HG02973 (cell line): ENCODE data around the gene AGXT.

Experiments used
- ATAC-seq: cut with Tn5 transposase; IDR thresholded peaks from one replicate; pipeline ENCODE4 v1.9.1; 2021; ENCODE audit warnings: moderate library complexity; ENCODE audit not compliant: unreplicated experiment

The AGXT gene

DNA sequence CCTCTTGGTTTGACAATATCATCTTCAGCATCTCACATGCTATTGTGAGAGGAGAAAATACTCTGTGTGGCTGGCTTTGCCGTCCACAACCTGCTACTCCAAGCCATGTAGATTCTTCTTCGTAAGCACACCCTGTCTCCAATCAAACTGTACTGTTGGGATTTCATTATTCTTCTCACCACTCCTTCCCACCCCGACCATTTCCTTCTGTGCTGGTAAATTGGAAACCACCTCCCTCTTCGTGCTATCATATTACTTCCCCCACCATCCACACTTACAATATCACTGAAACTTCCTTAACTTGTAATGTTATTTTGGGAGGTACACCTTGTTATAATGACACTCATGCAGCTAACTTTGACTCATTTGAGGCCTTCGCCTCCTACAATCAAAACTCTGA lies 3.2 kb upstream of the AGXT start:
- ATAC-seq: no peak

DNA sequence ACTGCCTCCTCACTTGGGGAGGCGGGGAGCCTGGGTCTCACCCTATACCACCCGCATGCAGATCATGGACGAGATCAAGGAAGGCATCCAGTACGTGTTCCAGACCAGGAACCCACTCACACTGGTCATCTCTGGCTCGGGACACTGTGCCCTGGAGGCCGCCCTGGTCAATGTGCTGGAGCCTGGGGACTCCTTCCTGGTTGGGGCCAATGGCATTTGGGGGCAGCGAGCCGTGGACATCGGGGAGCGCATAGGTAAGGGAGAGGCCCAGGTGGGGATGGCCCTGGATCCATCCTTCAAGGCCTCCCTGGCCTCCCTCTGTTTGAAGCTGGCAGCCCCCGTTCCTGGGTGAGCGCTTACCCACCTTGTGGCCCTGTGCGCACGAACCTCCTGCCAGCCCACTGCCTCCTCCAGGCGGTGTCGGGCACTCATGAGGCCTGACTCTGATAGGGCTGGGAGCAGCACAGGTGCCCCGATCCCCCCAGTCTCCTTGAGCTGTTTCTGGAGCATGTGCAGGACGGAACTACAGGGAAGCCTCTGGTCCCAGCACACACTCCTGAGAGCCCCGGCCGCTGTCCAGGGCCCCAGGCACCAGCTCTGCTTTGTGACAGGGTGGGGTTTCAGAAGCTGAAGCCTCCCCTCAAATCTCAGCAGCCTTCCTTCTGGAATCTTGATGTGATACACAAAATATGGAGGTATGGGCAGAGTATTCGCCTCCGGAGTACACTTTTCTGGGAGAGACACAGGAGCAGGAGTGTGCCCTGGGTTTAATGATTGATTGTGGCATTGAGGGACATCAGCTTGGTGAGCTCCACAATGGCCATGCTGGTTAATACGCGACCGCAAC lies 708 bp downstream of the AGXT start:
- no peak for ATAC-seq

DNA sequence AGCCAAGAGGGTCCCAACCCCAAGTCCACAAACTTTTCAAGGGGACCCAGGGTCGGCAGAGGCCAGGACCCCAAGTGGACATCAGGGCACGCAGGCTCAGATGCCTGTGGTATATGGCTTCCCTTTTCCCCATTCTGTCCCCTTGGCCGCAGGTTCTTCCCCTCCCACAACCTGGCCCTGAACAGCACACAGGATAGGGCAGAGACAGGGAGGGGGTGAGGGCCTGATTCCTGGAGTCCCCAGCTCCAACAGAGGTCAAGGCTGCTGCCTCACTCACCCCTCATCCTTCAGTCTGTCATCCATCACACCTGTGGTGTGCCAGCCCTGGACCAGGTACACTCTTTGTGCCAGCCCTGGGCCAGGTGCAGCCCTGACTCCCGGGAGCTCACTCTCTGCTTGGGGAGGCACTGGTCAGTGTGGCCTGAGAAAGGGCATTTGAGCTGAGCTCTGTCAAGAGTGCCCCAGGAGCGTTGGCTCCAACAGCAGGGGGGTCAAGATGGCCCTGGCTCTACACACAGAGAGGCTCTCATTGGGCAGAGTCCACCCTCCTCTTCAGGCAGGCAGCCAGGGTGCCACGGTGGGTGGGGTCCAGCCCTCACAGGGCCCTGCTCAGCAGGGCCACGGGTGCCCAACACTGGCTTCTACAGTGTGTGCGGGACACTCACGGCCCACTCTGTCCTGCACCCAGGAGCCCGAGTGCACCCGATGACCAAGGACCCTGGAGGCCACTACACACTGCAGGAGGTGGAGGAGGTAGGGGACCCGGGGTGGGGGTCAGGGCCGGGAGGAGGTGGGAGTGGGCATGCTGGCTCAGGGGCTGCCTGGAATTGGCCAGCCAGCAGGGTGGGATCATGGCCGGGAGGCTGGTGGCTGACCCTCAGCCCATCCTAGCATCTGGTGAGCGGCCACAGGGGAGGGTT lies 1.6 kb downstream of the AGXT start:
- no peak for ATAC-seq

DNA sequence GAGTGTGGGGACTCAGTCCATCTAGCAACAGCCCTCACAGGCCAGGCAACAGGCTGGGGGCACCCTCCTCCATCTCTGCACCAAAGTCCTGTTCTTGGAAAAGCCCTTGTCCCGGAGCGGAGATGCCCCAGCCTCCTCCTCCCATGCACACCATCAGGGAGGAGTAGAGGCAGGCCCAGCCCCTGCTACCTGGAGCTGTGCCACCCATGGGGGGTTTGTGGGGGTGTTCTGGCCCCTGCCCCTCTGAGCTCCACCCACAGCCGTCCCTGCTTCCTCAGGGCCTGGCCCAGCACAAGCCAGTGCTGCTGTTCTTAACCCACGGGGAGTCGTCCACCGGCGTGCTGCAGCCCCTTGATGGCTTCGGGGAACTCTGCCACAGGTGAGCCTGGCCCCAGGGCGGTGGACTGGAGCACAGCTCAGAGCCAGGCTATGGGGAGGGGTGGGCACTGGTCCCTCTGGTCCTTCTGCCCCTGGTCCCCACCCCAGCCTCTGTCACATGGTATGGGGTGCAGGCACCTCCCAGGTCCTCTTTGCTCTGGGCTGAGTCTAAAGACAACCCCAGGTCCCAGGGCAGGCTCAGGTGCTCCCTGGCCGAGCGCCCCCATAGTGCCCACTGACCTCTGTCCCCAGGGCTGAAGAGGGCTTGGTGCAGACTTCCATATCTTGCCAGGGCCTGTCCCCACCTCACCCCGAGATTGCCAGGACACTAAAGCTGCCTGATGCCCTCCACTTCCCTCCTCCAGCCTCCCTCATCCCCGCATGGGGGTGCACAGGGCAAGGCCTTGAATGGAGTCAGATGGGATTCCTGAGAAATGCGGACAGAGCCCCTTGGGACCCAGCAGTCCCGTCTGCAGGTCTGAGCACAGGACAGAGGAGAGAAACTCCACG lies 2.7 kb downstream of the AGXT start:
- ATAC-seq: no peak

DNA sequence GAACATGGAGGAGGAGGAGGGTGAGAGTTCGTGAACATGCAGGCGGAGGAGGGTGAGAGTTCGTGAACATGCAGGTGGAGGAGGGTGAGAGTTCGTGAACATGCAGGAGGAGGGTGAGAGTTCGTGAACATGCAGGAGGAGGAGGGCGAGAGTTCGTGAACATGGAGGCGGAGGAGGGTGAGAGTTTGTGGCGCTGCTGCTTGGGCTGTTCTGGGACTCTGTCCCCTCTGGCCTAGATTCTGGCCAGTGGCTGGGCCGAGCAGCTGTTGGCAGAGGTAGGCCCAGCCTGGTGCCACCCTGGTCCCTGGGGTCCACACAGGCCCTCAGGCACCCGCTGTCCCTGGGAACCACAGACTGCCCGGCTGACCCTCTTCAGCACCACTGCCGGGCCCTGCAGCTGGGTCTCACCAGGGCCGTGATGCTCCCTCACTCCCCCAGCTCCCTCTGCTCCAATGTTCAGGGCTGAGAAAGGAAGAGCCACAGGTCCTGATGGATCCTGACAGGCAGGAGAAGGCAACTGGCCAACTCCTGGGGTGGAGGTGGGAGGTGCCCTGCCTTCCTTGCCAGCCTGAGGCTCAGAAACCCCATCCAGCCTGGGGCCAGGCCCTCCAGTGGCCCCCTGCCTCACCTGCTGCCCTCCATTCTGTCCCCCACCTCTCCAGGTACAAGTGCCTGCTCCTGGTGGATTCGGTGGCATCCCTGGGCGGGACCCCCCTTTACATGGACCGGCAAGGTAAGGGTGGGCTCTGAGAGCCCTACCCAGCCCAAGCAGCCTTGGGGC lies 3.9 kb downstream of the AGXT start:
- ATAC-seq: no peak

DNA sequence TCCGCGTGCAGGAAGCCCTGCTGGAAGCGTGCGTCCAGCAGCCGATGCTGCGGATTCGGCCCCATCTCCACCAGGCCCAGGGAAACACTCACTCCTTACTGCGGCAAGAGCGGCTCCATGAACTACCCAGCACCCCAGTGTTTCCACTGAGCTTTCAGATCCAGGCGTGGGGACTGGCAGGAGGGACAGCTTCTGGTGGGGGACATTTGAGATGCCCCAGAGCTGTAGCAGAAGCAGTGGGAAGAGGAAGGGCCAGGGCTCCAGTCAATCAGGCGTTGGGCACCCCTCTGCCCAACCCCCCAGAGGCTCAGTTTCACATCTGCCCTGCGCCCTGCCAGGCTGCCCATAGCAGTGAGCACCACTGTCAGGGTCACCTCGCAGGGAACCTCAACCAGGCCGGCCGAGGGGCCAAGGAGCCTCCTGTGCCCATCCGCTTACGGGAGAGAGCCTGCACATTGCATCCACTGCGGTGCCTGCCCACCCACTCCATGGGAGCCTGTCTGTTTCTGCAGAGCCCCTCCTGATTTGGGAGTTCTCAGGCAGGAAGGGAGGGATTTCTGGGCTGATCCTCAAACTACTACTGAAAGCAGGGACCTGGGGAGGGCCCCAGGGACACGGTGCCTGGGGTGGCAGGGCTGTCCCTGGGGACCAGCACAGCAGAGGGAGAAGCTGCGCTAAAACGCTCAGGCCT lies 4.6 kb downstream of the AGXT start:
- ATAC-seq: no peak

DNA sequence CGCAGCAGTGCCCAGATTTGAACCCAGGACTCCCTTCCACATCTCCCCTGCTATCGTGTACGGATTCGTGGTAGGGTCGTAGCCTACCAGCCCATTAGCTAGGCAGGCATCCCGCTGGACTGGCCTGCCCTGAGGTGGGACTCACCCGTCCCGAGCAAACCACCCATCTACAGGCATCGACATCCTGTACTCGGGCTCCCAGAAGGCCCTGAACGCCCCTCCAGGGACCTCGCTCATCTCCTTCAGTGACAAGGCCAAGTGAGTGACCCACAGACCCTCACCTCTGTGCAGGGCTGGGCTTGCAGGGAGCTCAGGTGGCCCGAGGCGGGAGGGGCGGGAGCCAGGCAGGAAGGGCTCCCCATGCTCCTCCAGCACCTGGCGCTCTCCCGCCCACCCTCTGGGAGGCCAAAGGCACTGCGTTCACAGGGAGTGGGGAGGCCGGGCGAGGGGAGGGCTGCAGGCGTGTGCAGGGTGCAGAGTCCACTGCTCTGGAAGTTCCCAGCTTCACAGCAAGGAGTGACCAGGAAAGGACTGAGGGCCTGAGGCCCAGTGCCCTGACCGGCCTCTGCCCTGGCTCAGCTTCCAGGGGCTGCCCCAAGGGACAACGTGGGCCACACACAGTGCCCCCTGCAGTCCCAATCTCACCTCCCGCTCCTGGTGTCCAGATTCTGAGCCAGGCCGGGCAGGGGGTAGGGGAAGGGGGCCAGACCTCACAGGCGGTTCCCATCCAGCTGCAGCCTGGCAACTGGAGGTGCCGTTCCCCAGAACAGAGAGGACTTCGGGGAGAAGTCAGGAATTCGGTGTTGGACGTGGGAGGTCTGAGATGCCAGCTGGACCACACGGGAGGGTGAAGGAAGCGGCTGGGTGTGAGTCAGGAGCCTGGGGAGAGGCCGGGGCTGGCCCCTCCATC lies 5.4 kb downstream of the AGXT start:
- no peak for ATAC-seq

DNA sequence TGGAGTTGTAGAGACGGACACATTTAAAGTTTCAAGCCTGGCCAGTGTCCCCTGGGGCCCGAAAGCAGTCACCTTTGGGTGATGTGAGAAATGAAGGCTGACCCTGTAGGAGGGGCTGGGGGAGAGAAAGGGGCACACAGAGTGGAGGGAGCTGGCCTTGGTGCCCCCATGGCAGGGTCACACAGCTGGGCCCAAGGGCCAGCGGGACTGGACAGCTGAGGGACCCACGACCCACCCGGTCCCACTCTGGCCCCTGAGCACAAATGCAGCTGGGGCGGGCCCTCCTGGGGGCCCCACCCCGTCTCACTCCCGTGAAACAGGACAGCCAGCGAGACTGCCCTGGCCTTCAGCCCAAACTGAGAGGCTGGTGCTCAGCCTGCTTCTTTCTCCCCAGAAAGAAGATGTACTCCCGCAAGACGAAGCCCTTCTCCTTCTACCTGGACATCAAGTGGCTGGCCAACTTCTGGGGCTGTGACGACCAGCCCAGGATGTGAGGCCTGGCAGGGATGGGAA lies 6.1 kb downstream of the AGXT start:
- no peak for ATAC-seq

DNA sequence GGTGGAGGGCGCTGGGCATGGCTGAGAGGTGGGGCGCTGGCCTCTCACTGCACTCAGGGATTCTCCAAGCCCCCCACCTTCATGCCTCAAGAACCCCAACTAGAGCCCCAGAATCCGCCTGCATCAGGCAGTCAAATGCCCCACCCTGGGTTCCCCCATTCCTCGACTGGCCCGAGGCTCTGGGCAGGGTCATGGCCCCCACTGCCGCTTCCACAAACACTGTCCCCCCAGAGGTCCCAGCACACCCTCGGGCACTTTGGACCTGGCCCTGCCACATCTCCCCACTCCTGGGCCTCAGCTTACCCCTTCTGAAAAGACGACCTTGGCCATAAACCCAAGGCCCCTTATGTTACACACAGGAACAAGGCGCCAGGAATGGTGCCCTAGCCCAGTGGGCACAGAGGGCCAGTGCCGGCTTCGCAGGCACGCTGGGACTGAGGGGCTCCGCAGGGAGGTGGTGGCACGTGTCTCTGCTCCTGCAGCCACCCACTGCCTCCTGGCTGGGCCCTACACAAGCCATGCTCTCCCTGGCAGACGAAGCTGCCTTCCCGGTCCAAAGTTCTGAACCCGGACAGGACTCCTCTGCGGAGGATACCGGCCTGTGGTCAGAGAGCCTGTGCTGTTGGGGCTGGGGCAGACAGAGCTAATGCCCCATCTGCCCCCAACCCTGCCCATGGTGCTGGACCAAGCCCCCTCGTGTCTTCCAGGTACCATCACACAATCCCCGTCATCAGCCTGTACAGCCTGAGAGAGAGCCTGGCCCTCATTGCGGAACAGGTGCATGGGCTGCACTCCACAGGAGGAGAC lies 6.8 kb downstream of the AGXT start:
- ATAC-seq: no peak

DNA sequence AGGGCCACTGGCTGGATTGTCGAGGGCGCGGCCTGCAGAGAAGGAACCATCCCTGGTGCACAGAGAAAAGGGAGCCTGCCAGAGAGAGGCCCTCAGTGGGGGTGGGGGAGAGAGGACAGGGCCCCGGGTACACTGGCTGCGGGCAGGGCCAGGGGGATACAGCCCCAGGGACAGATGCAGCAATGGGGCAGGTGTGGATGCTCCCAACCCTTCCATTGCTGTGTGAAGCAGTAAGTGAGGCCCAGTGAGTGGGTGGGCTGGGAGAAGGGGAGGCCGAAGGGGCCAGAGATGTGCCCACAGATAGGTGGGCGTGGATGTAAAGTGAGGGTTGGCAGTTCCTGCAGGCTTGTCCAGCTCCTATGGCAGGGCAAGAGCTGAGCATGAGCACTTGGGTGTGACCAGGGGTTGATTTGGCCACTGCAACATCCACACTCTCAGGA lies 7.4 kb downstream of the AGXT start:
- no peak for ATAC-seq

DNA sequence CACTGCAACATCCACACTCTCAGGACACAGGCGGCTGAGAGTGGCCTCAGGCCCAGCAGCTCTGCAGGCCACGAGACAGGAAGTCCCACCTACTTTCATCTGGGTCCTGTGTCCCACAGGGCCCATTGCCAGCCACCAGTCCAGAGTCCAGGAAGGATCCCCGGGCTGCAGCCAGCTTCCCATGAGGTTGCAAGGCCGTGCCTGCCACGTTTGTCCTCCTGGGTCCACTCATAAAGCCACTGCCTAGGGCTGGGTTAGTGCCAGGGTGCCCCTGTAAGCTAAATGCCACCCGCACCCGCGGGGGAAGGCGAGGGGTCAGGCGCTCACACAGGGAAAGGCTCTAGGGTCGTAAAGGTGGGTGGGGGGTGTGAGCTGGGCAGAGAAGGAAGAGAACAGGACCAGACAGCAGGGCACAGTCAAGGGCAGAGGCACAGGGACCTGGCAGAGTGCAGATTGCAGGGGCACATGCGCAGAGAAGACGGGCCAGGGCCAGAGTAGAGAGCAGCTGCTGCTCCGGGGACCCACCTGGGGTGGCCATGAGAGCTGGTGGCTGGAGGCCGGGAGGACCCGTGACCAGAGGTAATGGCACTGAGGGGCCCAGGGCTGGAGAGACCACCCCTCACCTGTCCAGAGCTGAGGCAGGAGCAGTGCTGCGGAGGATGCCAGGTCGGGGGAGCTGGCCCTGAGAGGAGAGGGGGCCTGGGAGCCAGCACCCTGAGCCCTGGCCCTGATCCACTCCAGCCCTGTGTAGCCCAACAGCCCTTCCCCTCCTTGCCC lies 8.0 kb downstream of the AGXT start:
- ATAC-seq: no peak

DNA sequence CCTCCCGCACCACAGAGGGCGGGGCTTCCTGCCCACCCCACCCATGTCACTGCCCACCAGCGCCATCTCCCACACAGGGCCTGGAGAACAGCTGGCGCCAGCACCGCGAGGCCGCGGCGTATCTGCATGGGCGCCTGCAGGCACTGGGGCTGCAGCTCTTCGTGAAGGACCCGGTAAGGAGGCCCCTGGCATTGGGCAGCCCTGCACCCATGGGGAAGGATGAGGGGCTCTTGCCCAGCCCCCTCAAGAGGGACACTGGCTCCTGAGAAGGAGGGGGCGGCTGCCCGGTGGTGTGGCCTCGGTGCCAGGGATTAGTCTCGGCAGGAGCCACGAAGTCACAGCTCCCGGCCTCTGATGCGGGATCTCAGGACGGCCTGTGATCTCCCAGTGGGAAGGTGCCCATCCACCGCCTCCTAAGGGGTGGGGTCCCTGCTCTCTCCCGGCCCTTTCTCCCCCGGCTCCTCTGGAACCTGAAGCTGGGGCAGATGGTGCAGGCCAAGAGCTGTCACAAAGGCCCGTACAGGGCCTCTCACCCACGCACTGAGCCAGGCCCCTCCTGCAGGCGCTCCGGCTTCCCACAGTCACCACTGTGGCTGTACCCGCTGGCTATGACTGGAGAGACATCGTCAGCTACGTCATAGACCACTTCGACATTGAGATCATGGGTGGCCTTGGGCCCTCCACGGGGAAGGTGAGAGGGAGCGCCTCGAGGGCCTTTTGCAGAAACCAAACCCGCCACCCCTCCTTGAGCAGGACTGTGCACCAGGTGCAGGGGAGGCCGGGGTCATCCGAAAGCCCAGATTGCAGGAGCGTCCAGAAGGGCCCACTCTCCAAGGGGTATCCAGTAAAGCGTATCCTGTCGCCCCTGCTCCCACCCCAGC lies 9.1 kb downstream of the AGXT start:
- no peak for ATAC-seq

DNA sequence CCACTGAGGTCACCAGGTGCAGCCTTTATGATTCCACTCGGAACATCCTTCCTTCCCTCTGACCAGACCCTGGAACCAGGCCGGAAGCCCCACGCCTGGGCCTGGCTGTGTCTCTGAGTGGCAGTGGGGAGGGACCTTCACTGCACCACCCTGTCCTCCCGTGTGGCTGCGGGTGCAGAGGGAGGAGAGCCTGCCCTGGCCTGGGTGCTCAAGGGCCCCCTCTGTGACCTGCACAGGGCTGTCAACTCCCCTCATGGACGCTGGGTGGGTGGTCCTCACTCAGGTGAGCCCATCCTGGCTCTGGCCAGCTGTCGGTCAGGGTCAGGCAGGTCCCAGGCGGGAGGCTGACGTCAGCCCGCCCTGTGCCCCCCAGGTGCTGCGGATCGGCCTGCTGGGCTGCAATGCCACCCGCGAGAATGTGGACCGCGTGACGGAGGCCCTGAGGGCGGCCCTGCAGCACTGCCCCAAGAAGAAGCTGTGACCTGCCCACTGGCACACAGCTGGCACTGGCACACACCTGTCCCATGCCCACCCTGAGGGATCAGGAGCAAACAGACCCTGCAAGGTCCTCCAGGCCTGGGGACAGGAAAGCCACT lies 9.8 kb downstream of the AGXT start:
- ATAC-seq: no peak

DNA sequence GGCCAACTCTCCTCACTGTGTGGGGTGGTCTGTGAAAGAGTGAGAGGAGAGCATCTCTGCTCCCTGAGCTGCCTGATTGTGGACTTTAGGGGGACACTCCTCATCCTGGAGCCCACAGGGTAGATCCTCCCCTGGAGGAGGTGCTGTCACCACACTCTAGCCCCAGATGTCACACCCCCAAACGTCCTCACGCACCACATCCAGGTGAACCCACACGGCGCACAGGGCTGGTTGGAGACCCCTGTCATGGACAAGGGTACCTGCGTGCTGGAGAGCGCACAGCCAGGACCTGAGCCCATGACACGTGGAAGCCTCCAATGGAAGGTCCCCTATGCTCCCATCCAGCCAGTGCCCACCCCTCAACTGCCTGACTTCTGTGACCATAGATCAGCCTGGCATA lies 10.5 kb downstream of the AGXT start:
- no peak for ATAC-seq

DNA sequence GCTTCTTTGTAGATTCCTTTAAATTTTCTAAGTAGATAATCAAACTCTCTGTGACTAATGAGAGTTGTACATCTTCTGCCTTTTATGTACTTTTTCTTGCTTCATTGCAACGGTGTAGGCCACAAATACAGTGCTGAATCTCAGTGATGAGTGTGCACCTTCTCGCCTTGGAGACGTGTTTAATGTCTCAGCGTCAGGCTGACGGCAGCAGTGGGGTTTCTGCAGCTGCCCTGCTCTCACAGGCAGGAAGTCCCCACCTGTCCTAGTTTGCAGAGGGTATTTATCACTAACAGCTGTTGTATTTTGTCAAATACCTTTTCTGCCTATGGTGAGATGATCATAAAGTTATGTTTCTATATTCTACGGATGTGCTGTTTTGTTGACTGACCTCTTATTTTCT lies 13.3 kb downstream of the AGXT start:
- no peak for ATAC-seq
